Gastrocnemius medialis (tissue), 4 donors: Measurements from ENCODE around the gene FAM107B. TPM values are rescaled to one million over a fixed set of nuclear protein-coding genes. Genes with fewer than 3 reads are reported as not detected.
A peak's percentile ranks its signal among the peaks of the same experiment; 100 is the strongest.

Experiments
- ATAC-seq, 2 donors: fragments of 150-250 bp; one replicate each; pipeline ENCODE4 v1.9.1; 2016
- DNase-seq, 2 donors: peaks; one replicate each; pipeline ENCODE4 v3.0.0-alpha.2; 2019
- H3K27ac ChIP-seq, 4 donors: fragments of 200-600 bp; sonication (generic); 1 replicate in 1 of 4; 2 replicates in 3 of 4; pipeline ENCODE4 v1.5.1; 2016 to 2018; ENCODE audit warnings: mild to moderate bottlenecking in 2 of 4, moderate library complexity in 1 of 4
- H3K27me3 ChIP-seq, 3 donors: fragments of 200-600 bp; sonication (generic) in 2 of 3; 1 replicate in 1 of 3; 2 replicates in 2 of 3; pipeline versions ENCODE4 v1.5.1 to v1.6.0; 2016 to 2019; ENCODE audit warnings: mild to moderate bottlenecking in 1 of 3, moderate library complexity in 1 of 3
- H3K36me3 ChIP-seq, 2 donors: fragments of 200-600 bp; sonication (generic) in 1 of 2; one replicate each; pipeline ENCODE4 v1.5.1; 2017 to 2018
- H3K4me1 ChIP-seq, 2 donors: fragments of 200-600 bp; sonication (generic) in 1 of 2; one replicate each; pipeline ENCODE4 v1.5.1; 2016 to 2017; ENCODE audit warnings: mild to moderate bottlenecking in 2 of 2
- H3K4me3 ChIP-seq, 4 donors: fragments of 200-600 bp; sonication (generic) in 3 of 4; 1 replicate in 1 of 4; 2 replicates in 3 of 4; pipeline ENCODE4 v1.5.1; 2016 to 2019; ENCODE audit warnings: mild to moderate bottlenecking in 2 of 4
- H3K9me3 ChIP-seq, 3 donors: fragments of 200-600 bp; sonication (generic) in 2 of 3; 1 replicate in 1 of 3; 2 replicates in 2 of 3; pipeline ENCODE4 v1.5.1; 2016 to 2019
- POLR2A ChIP-seq, 2 donors: fragments of 450-650 bp; IDR thresholded peaks; one replicate each; pipeline ENCODE4 v1.6.1; 2017; ENCODE audit warnings: antibody characterized with exemption in 2 of 2, mild to moderate bottlenecking in 2 of 2, moderate library complexity in 2 of 2
- in situ Hi-C, 4 donors: fragments of 200-750 bp; cut with MboI; loops; one replicate each; pipeline versions ENCODE4 v1.15.0 to v1.8.0; 2017; ENCODE audit warnings: low sequenced_read_pairs in 4 of 4
- intact Hi-C: fragments of 100-400 bp; cut with DNase I; formaldehyde crosslinking; loops from one replicate; pipeline ENCODE4 v1.15.1; 2023; ENCODE audit warnings: low total_unique reads
- total RNA-seq, 4 donors: library from RNA; depleted of rRNA; stranded (reverse); fragments of >200 nt; gene quantifications; one replicate each; pipeline versions ENCODE4 v1.1.0 to v1.2.3, GENCODE V29; 2016
- TF ChIP-seq, protein P1 (sequence below), 5 experiments: fragments of 450-650 bp in 3 of 5; fragments of 200-600 bp in 2 of 5; sonication (generic) in 2 of 5; IDR thresholded peaks in 4 of 5; conservative IDR thresholded peaks in 1 of 5; 1 replicate in 4 of 5; 2 replicates in 1 of 5; pipeline ENCODE4 v1.5.1; 2016 to 2019; ENCODE audit warnings: antibody characterized with exemption in 5 of 5, mild to moderate bottlenecking in 3 of 5, moderate library complexity in 3 of 5

The FAM107B gene
- total RNA-seq, 4 donors from 2014 or later: 1.5 to 3.7 (median 2.6) TPM

DNA sequence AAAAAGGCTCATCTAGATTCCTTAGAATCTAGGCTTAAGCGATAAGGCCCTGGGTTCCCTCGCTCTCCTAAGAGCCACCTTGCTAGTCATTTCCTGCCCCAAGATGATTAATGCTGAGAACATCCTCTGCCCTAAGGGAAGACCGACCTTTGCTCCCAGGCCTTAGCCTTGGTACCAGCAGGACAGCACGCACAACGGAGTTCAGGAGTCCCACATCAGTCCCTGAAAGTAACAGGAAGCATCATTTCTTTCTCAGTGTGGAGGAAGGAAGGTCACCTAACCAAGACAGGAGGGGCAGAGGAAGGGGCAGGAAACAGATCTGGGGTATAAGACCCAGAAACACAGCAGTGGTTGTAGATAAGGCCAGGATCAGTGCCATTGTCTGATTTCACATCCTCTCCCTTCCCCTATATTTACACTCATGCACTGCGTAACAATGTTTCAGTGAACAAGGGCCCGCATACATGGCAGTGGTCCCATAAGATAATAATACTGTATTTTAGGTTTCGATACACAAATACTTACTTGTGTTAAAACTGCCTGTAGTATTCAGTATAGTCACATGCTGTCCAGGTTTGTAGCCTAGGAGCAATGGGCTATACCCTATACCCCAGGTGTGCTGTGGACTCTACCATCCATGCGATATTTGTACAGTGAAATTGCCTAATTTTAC, 8.1 kb upstream of the FAM107B start:
- no peak for DNase-seq
- in situ Hi-C loops: no loop called here
- H3K27ac ChIP-seq: no peak overlapping the region

DNA sequence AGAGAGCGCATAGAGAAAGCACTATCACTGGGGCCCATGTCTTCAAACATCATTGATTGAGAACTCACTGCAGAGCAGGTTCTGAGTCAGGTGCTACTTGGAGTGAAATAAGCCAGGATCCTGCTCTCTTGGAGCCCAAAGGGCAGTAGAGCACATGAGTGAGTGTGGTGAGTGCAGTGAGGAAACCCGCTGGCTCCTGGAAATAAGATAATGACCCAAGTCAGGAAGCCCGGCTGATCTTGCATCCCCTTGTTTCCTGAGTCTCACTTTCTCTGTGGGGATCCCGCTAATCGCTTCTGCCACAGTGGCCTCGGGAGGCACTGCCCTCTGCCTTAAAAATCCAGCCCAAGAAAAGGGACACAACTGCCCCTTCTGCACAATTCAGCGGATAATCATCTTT, 7.1 kb upstream of the FAM107B start:
- H3K36me3 ChIP-seq: no peaks in the 10 kb centered on the region
- H3K27me3 ChIP-seq: no peaks in the 10 kb centered on the region
- no peak for TF ChIP-seq POLR2A (IDR thresholded peaks at IDR 0.05)
- TF ChIP-seq, protein P1, sequence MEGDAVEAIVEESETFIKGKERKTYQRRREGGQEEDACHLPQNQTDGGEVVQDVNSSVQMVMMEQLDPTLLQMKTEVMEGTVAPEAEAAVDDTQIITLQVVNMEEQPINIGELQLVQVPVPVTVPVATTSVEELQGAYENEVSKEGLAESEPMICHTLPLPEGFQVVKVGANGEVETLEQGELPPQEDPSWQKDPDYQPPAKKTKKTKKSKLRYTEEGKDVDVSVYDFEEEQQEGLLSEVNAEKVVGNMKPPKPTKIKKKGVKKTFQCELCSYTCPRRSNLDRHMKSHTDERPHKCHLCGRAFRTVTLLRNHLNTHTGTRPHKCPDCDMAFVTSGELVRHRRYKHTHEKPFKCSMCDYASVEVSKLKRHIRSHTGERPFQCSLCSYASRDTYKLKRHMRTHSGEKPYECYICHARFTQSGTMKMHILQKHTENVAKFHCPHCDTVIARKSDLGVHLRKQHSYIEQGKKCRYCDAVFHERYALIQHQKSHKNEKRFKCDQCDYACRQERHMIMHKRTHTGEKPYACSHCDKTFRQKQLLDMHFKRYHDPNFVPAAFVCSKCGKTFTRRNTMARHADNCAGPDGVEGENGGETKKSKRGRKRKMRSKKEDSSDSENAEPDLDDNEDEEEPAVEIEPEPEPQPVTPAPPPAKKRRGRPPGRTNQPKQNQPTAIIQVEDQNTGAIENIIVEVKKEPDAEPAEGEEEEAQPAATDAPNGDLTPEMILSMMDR (IDR thresholded peaks at IDR 0.05 in 4 of 5, conservative IDR thresholded peaks at IDR 0.05 in 1 of 5): no peak
- in situ Hi-C loops: no loop called here
- DNase-seq (no peak), ATAC-seq (no peak)
- no peak overlapping the region for H3K27ac ChIP-seq
- intact Hi-C loops: no loop called here
- H3K4me1 ChIP-seq: no peaks in the 10 kb centered on the region
- H3K9me3 ChIP-seq: no peaks in the 10 kb centered on the region
- no peak overlapping the region for H3K4me3 ChIP-seq

More for the DNA sequence above, 8.1 kb upstream of the FAM107B start:
- intact Hi-C loops: no loop called here
- no peaks in the 10 kb centered on the region for H3K4me1 ChIP-seq
- no peaks in the 10 kb centered on the region for H3K9me3 ChIP-seq
- no peak overlapping the region for H3K4me3 ChIP-seq
- no peaks in the 10 kb centered on the region for H3K36me3 ChIP-seq
- H3K27me3 ChIP-seq: no peaks in the 10 kb centered on the region
- ATAC-seq: peak in 1 of 2 donors; percentile 18
- TF ChIP-seq, protein P1 (IDR thresholded peaks at IDR 0.05 in 4 of 5, conservative IDR thresholded peaks at IDR 0.05 in 1 of 5): no peak
- no peak for TF ChIP-seq POLR2A (IDR thresholded peaks at IDR 0.05)

- intact Hi-C loops (no loop called here), in situ Hi-C loops (no loop called here)
- no peak overlapping the region for H3K4me3 ChIP-seq
- DNase-seq (no peak), ATAC-seq (no peak)
- H3K27ac ChIP-seq: no peak overlapping the region
- H3K27me3 ChIP-seq: no peaks in the 10 kb centered on the region
- TF ChIP-seq, protein P1 (IDR thresholded peaks at IDR 0.05 in 4 of 5, conservative IDR thresholded peaks at IDR 0.05 in 1 of 5): no peak
- TF ChIP-seq POLR2A (IDR thresholded peaks at IDR 0.05): no peak
- H3K9me3 ChIP-seq: no peaks in the 10 kb centered on the region
- no peaks in the 10 kb centered on the region for H3K4me1 ChIP-seq
- no peaks in the 10 kb centered on the region for H3K36me3 ChIP-seq
Observed at GRCh38 chr10:14779001-14779651, 4.4 kb upstream of the FAM107B start.

DNA sequence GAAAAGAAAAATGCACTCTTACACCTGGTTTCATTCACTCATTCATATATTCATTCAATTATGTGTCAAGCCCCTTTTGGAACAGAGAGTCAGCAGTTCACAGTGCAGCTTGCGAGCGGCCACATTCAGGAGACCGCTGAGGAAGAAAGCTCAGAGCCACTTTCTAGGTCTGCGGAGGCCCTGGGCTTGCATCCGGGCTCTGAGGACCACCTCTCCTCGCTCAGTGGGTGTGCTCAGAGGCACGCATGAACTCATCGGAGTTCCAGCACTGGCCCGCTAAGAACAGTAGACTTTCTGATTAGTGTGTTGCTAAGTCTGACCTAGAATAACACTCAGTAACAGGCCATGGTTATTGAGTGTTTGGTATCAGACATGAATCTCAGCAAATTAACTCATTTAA, 1.8 kb upstream of the FAM107B start:
- ATAC-seq (no peak), DNase-seq (no peak)
- Histone ChIP-seq H3K36me3 (no peaks in the 10 kb centered on the region), H3K9me3 (no peaks in the 10 kb centered on the region), H3K4me1 (no peaks in the 10 kb centered on the region), H3K27ac (no peak overlapping the region), H3K4me3 (no peak overlapping the region), H3K27me3 (no peaks in the 10 kb centered on the region)
- in situ Hi-C loops (no loop called here), intact Hi-C loops (no loop called here)
- no peak for TF ChIP-seq POLR2A (IDR thresholded peaks at IDR 0.05)
- TF ChIP-seq, protein P1 (IDR thresholded peaks at IDR 0.05 in 4 of 5, conservative IDR thresholded peaks at IDR 0.05 in 1 of 5): no peak
